Liver (tissue), 9 donors: Measurements from ENCODE around the gene ZNF83. TPM values are rescaled to one million over a fixed set of nuclear protein-coding genes. Genes with fewer than 3 reads are reported as not detected.
"Not testable (repeated sequence)": the region's sequence is repeated elsewhere in the genome, so short reads cannot be mapped to it uniquely, and the experiment has no call there.

ENCODE experiments used
- DNase-seq: peaks from one replicate; pipeline ENCODE4 v3.0.0-alpha.2; 2017; ENCODE audit warnings: low spot score
- H3K27ac ChIP-seq, 2 donors: one replicate each; pipeline ENCODE4 v1.7.0; 2013; ENCODE audit warnings: inconsistent platforms in 2 of 2, low read length in 2 of 2, control low read depth in 1 of 2, low read depth in 1 of 2, mild to moderate bottlenecking in 1 of 2
- H3K27me3 ChIP-seq, 4 donors: one replicate each; pipeline versions ENCODE4 v1.6.1 to v1.7.0; 2013; ENCODE audit warnings: low read length in 3 of 4, inconsistent platforms in 1 of 4, mild to moderate bottlenecking in 1 of 4, moderate library complexity in 1 of 4; ENCODE audit not compliant: control insufficient read depth in 4 of 4, insufficient read depth in 4 of 4
- H3K36me3 ChIP-seq, 4 donors: one replicate each; pipeline versions ENCODE4 v1.6.1 to v1.7.0; 2013; ENCODE audit warnings: low read length in 3 of 4, mild to moderate bottlenecking in 3 of 4, low read depth in 1 of 4, moderate library complexity in 1 of 4; ENCODE audit not compliant: control insufficient read depth in 4 of 4, insufficient read depth in 3 of 4
- H3K4me1 ChIP-seq, 4 donors: one replicate each; pipeline versions ENCODE4 v1.6.1 to v1.7.0; 2013; ENCODE audit warnings: low read length in 3 of 4, mild to moderate bottlenecking in 3 of 4, moderate library complexity in 1 of 4; ENCODE audit not compliant: control insufficient read depth in 4 of 4, insufficient read depth in 4 of 4
- H3K4me3 ChIP-seq, 3 donors: one replicate each; pipeline versions ENCODE4 v1.6.1 to v1.7.0; 2013; ENCODE audit warnings: low read length in 3 of 3, control low read depth in 1 of 3, low read depth in 1 of 3, mild to moderate bottlenecking in 1 of 3
- H3K9ac ChIP-seq, 2 donors: one replicate each; pipeline ENCODE4 v1.7.0; 2013; ENCODE audit warnings: low read length in 2 of 2, mild to moderate bottlenecking in 2 of 2, moderate library complexity in 2 of 2, control low read depth in 1 of 2, low read depth in 1 of 2
- H3K9me3 ChIP-seq, 4 donors: one replicate each; pipeline versions ENCODE4 v1.6.1 to v1.7.0; 2013; ENCODE audit warnings: low read length in 3 of 4; ENCODE audit not compliant: control insufficient read depth in 4 of 4
- FOXA1 ChIP-seq: IDR thresholded peaks from 2 replicates; pipeline ENCODE4 v1.6.1; 2016; ENCODE audit warnings: antibody characterized with exemption
- FOXA2 ChIP-seq: IDR thresholded peaks from 2 replicates; pipeline ENCODE4 v1.6.1; 2016; ENCODE audit warnings: antibody characterized with exemption
- GABPA ChIP-seq, 2 donors: IDR thresholded peaks in 1 of 2; conservative IDR thresholded peaks in 1 of 2; 2 replicates each; pipeline ENCODE4 v1.6.1; 2016; ENCODE audit warnings: antibody characterized with exemption in 2 of 2, mild to moderate bottlenecking in 1 of 2, moderate library complexity in 1 of 2
- HNF4A ChIP-seq, 2 donors: conservative IDR thresholded peaks; 2 replicates each; pipeline ENCODE4 v1.6.1; 2016; ENCODE audit warnings: antibody characterized with exemption in 2 of 2, mild to moderate bottlenecking in 2 of 2
- HNF4G ChIP-seq: IDR thresholded peaks from 2 replicates; pipeline ENCODE4 v1.6.1; 2016; ENCODE audit warnings: antibody characterized with exemption
- JUND ChIP-seq, 2 donors: IDR thresholded peaks; 2 replicates each; pipeline ENCODE4 v1.6.1; 2016; ENCODE audit warnings: antibody characterized with exemption in 2 of 2
- NR2F2 ChIP-seq: IDR thresholded peaks from 2 replicates; pipeline ENCODE4 v1.6.1; 2016; ENCODE audit warnings: antibody characterized with exemption
- RAD21 ChIP-seq, 2 donors: IDR thresholded peaks; 2 replicates each; pipeline ENCODE4 v1.6.1; 2016; ENCODE audit warnings: antibody characterized with exemption in 2 of 2, mild to moderate bottlenecking in 2 of 2
- RXRA ChIP-seq, 2 donors: IDR thresholded peaks; 2 replicates each; pipeline ENCODE4 v1.6.1; 2017 to 2018; ENCODE audit warnings: antibody characterized with exemption in 2 of 2, mild to moderate bottlenecking in 1 of 2
- SP1 ChIP-seq: IDR thresholded peaks from 2 replicates; pipeline ENCODE4 v1.6.1; 2018; ENCODE audit warnings: antibody characterized with exemption, mild to moderate bottlenecking
- WGBS: extraction: QIAGEN DNeasy Blood & Tissue Kit; methylation state at CpG from one replicate; pipeline ENCODE4 v1.1.7; 2013; 5-methylcytosine and 5-hydroxymethylcytosine counted together
- polyA plus RNA-seq, 2 donors: library from polyadenylated mRNA; stranded (reverse) in 1 of 2; unstranded in 1 of 2; fragments of 200-250 nt in 1 of 2; fragments of >200 nt in 1 of 2; fragmentation: Nextera tagmentation in 1 of 2; extraction: Ambion mirVana in 1 of 2; gene quantifications; one replicate each; pipeline versions ENCODE4 v1.2.1 to v1.2.3, GENCODE V29; 2013 to 2015
- total RNA-seq, 2 donors: library from RNA; depleted of rRNA; stranded (reverse); fragments of >200 nt; gene quantifications; one replicate each; pipeline ENCODE4 v1.2.3, GENCODE V29; 2014
- TF ChIP-seq, protein P1 (sequence below): IDR thresholded peaks from 2 replicates; pipeline ENCODE4 v1.6.1; 2016; ENCODE audit warnings: antibody characterized with exemption, mild to moderate bottlenecking
- TF ChIP-seq, protein P2 (sequence below): fragments of 150-350 bp; IDR thresholded peaks from 2 replicates; pipeline ENCODE4 v1.5.1; 2017; ENCODE audit warnings: improper control_type of control experiment, low read depth, low read length; ENCODE audit not compliant: missing input control
- TF ChIP-seq, protein P3 (sequence below): IDR thresholded peaks from 2 replicates; pipeline ENCODE4 v1.6.1; 2016; ENCODE audit warnings: antibody characterized with exemption
- TF ChIP-seq, protein P4 (sequence below): IDR thresholded peaks from 2 replicates; pipeline ENCODE4 v1.6.1; 2016; ENCODE audit warnings: antibody characterized with exemption
- TF ChIP-seq, protein P5 (sequence below): IDR thresholded peaks from 2 replicates; pipeline ENCODE4 v1.6.1; 2016; ENCODE audit warnings: antibody characterized with exemption
- donor health status: healthy.
- donor health status: healthy.
- donor health status: healthy.
- donor health status: healthy.
- donor health status: healthy.

ZNF83 gene
- total and polyA plus RNA-seq, 4 donors: 2.7 to 19.8 (median 5.9) TPM

DNA sequence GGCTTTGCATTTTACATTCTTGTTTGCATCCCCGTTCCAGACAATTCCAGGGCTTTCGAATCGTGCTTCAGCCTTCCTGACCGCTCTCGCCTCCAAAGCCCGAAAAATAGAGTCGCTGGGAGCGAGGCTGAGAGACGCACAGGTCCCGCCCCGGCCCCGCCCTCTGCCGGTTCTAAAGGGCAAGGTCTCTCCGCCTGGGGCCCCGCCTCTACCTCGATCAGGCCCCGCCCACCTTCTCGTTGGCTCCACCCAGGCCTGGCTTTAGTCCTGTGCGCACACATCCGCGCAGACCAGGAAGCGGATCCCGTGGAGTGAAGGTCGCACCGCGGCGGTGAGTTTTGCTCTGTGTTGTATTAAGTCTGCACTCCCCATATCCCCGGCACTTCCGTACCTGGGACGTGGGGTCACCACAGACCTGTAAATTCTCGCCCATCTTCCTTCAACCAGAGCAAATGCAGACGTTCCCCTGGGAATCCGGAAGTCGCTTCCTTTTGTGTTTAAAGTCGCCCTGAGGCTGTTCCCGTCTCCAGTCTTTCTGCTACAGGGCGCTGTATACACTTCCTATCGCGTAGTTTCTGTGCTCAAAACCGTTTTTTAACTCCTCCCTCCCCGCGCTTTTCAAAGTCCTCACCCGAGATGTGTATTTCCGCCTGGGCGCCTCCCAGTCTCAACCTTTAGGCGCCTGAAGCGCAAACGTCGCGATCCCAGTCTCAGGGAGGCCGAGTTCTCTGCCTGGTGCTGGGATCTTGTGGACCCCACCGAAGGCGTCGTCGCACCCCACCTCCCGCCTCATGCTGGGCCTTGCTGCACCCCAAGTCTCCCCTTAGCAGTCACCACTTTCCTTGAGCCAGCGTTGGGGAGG is 67.9 kb downstream of the ZNF83 start, which contains the start of gene ZNF701:
TSS of gene ZNF701 (plus strand) at position 288 of the 862 bp plus-strand sequence. CDS start 3,861 bp downstream, outside the sequence.
- Histone ChIP-seq H3K27ac (peak within 1 kb of the TSS in 1 of 2 donors; percentile 73), H3K9ac (peak within 1 kb of the TSS in 1 of 2 donors; percentile 51), H3K36me3 (peaks cover 0 to 8% (median 4%) of the 10 kb centered on the region in 4 donors), H3K4me3 (peak within 1 kb of the TSS; percentile 55 to 80 (median 71)), H3K4me1 (peaks cover 0 to 2% (median 0%) of the 10 kb centered on the region in 4 donors), H3K27me3 (no peaks in the 10 kb centered on the region), H3K9me3 (peaks cover 28 to 61% (median 34%) of the 10 kb centered on the region in 4 donors)
- DNase-seq: peak; percentile 99
- 4% methylated on average over 57 of the region's 57 CpGs for WGBS
- TF ChIP-seq FOXA2 (no peak), NR2F2 (peak; percentile 36), RXRA (IDR thresholded peaks at IDR 0.05) (no peak), HNF4A (conservative IDR thresholded peaks at IDR 0.05) (no peak), JUND (IDR thresholded peaks at IDR 0.05) (no peak), GABPA (IDR thresholded peaks at IDR 0.05 in 1 of 2, conservative IDR thresholded peaks at IDR 0.05 in 1 of 2) (no peak), RAD21 (IDR thresholded peaks at IDR 0.05) (peak; percentile 25 to 38), HNF4G (no peak), SP1 (peak; percentile 51), FOXA1 (no peak)
- TF ChIP-seq, protein P1, sequence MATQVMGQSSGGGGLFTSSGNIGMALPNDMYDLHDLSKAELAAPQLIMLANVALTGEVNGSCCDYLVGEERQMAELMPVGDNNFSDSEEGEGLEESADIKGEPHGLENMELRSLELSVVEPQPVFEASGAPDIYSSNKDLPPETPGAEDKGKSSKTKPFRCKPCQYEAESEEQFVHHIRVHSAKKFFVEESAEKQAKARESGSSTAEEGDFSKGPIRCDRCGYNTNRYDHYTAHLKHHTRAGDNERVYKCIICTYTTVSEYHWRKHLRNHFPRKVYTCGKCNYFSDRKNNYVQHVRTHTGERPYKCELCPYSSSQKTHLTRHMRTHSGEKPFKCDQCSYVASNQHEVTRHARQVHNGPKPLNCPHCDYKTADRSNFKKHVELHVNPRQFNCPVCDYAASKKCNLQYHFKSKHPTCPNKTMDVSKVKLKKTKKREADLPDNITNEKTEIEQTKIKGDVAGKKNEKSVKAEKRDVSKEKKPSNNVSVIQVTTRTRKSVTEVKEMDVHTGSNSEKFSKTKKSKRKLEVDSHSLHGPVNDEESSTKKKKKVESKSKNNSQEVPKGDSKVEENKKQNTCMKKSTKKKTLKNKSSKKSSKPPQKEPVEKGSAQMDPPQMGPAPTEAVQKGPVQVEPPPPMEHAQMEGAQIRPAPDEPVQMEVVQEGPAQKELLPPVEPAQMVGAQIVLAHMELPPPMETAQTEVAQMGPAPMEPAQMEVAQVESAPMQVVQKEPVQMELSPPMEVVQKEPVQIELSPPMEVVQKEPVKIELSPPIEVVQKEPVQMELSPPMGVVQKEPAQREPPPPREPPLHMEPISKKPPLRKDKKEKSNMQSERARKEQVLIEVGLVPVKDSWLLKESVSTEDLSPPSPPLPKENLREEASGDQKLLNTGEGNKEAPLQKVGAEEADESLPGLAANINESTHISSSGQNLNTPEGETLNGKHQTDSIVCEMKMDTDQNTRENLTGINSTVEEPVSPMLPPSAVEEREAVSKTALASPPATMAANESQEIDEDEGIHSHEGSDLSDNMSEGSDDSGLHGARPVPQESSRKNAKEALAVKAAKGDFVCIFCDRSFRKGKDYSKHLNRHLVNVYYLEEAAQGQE: no peak
- TF ChIP-seq, protein P2, sequence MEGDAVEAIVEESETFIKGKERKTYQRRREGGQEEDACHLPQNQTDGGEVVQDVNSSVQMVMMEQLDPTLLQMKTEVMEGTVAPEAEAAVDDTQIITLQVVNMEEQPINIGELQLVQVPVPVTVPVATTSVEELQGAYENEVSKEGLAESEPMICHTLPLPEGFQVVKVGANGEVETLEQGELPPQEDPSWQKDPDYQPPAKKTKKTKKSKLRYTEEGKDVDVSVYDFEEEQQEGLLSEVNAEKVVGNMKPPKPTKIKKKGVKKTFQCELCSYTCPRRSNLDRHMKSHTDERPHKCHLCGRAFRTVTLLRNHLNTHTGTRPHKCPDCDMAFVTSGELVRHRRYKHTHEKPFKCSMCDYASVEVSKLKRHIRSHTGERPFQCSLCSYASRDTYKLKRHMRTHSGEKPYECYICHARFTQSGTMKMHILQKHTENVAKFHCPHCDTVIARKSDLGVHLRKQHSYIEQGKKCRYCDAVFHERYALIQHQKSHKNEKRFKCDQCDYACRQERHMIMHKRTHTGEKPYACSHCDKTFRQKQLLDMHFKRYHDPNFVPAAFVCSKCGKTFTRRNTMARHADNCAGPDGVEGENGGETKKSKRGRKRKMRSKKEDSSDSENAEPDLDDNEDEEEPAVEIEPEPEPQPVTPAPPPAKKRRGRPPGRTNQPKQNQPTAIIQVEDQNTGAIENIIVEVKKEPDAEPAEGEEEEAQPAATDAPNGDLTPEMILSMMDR: peak; percentile 21
- TF ChIP-seq, protein P3, sequence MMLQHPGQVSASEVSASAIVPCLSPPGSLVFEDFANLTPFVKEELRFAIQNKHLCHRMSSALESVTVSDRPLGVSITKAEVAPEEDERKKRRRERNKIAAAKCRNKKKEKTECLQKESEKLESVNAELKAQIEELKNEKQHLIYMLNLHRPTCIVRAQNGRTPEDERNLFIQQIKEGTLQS: no peak
- TF ChIP-seq, protein P4, sequence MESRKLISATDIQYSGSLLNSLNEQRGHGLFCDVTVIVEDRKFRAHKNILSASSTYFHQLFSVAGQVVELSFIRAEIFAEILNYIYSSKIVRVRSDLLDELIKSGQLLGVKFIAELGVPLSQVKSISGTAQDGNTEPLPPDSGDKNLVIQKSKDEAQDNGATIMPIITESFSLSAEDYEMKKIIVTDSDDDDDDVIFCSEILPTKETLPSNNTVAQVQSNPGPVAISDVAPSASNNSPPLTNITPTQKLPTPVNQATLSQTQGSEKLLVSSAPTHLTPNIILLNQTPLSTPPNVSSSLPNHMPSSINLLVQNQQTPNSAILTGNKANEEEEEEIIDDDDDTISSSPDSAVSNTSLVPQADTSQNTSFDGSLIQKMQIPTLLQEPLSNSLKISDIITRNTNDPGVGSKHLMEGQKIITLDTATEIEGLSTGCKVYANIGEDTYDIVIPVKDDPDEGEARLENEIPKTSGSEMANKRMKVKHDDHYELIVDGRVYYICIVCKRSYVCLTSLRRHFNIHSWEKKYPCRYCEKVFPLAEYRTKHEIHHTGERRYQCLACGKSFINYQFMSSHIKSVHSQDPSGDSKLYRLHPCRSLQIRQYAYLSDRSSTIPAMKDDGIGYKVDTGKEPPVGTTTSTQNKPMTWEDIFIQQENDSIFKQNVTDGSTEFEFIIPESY: no peak
- TF ChIP-seq, protein P5, sequence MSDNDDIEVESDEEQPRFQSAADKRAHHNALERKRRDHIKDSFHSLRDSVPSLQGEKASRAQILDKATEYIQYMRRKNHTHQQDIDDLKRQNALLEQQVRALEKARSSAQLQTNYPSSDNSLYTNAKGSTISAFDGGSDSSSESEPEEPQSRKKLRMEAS: peak; percentile 11

DNA sequence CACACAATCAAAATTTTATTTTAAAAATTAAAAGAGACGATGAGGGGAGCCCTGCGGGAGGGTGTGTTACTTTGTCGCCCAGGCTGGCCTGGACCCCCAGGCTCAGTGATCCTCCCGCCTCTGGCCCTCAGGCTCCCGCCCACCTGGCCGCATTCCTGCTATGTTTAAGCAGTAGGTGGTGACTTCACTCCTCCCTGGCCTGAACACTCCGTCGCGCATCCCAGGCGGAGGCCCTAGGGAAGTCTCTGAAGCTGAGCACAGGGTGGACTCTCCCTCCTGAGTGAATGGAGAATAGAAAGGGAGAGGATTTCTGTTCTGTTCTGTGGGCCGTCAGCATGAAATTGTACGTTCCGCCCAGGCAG is 68.5 kb downstream of the ZNF83 start:
- H3K4me3 ChIP-seq: peak overlapping the region; percentile 55 to 80 (median 71)
- peak overlapping the region in 1 of 2 donors; percentile 50 for H3K27ac ChIP-seq
- H3K4me1 ChIP-seq, H3K9ac ChIP-seq, H3K27me3 ChIP-seq, H3K36me3 ChIP-seq: not testable (repeated sequence)
- peak; percentile 35 for DNase-seq
- H3K9me3 ChIP-seq: peaks cover 33 to 66% (median 36%) of the 10 kb centered on the region in 4 donors
- WGBS: 11% methylated on average over 13 of the region's 13 CpGs
